Stomach (tissue), 9 donors: ENCODE results near the gene IFT52. TPM values are rescaled to one million over a fixed set of nuclear protein-coding genes. Genes with fewer than 3 reads are reported as not detected.

Experiments
- DNase-seq, 2 donors: peaks; one replicate each; pipeline versions ENCODE4 v3.0.0 to v3.0.0-alpha.2; 2013 to 2019
- H3K27ac ChIP-seq, 5 donors: fragments of 200-600 bp in 4 of 5; sonication (generic) in 4 of 5; one replicate each; pipeline ENCODE4 v1.5.1; 2013 to 2019; ENCODE audit warnings: mild to moderate bottlenecking in 1 of 5, moderate library complexity in 1 of 5
- H3K27me3 ChIP-seq, 3 donors: fragments of 200-600 bp; sonication (generic); one replicate each; pipeline ENCODE4 v1.5.1; 2017 to 2019; ENCODE audit warnings: mixed run types in 1 of 3
- H3K36me3 ChIP-seq, 4 donors: fragments of 200-600 bp; sonication (generic); 1 replicate in 3 of 4; 2 replicates in 1 of 4; pipeline ENCODE4 v1.5.1; 2016 to 2019
- H3K4me1 ChIP-seq, 4 donors: fragments of 200-600 bp; sonication (generic); one replicate each; pipeline ENCODE4 v1.5.1; 2016 to 2019
- H3K4me3 ChIP-seq, 4 donors: fragments of 200-600 bp; sonication (generic) in 3 of 4; one replicate each; pipeline ENCODE4 v1.5.1; 2016 to 2019; ENCODE audit warnings: mild to moderate bottlenecking in 1 of 4
- H3K9me3 ChIP-seq, 4 donors: fragments of 200-600 bp; sonication (generic); one replicate each; pipeline ENCODE4 v1.5.1; 2016 to 2019
- CTCF ChIP-seq, 7 experiments: fragments of 450-650 bp in 4 of 7; fragments of 200-600 bp in 3 of 7; sonication (generic) in 3 of 7; IDR thresholded peaks; one replicate each; pipeline ENCODE4 v1.5.1; 2016 to 2019; ENCODE audit warnings: antibody characterized with exemption in 7 of 7, control low read depth in 2 of 7, mild to moderate bottlenecking in 1 of 7
- EP300 ChIP-seq: sonication (generic); formaldehyde crosslinking; IDR thresholded peaks from one replicate; pipeline ENCODE4 v1.6.1; 2017; ENCODE audit warnings: antibody characterized with exemption
- POLR2A ChIP-seq, 4 donors: fragments of 450-650 bp; IDR thresholded peaks; one replicate each; pipeline ENCODE4 v1.6.1; 2016; ENCODE audit warnings: antibody characterized with exemption in 4 of 4, control low read depth in 2 of 4, mild to moderate bottlenecking in 1 of 4, moderate library complexity in 1 of 4
- POLR2AphosphoS5 ChIP-seq, 3 donors: sonication (generic); formaldehyde crosslinking; IDR thresholded peaks; one replicate each; pipeline ENCODE4 v1.6.1; 2016; ENCODE audit warnings: antibody characterized with exemption in 3 of 3
- WGBS, 5 donors: extraction: QIAGEN DNeasy Blood & Tissue Kit in 3 of 5; methylation state at CpG; one replicate each; pipeline versions ENCODE4 v1.1.5 to v1.1.7; 2013 to 2018; 5-methylcytosine and 5-hydroxymethylcytosine counted together
- intact Hi-C: fragments of 100-400 bp; cut with DNase I; formaldehyde crosslinking; loops from one replicate; pipeline ENCODE4 v1.15.1; 2023; ENCODE audit warnings: low total_unique reads
- polyA plus RNA-seq, 3 donors: library from polyadenylated mRNA; stranded (reverse); fragments of 200-250 nt; gene quantifications; one replicate each; pipeline ENCODE4 v1.2.3, GENCODE V29; 2013
- total RNA-seq, 5 donors: library from RNA; depleted of rRNA; stranded (reverse); fragments of >200 nt; gene quantifications; one replicate each; pipeline versions ENCODE4 v1.1.0 to v1.2.3, GENCODE V29; 2014 to 2016
- donor health status: healthy with polysubstance abuse.
- donor health status: Bipolar disorder and iron deficiency.
- donor health status: healthy.

IFT52 gene
- total and polyA plus RNA-seq, 8 donors = 0.45 to 41.5 (median 12.9) TPM; not detected in 1

DNA sequence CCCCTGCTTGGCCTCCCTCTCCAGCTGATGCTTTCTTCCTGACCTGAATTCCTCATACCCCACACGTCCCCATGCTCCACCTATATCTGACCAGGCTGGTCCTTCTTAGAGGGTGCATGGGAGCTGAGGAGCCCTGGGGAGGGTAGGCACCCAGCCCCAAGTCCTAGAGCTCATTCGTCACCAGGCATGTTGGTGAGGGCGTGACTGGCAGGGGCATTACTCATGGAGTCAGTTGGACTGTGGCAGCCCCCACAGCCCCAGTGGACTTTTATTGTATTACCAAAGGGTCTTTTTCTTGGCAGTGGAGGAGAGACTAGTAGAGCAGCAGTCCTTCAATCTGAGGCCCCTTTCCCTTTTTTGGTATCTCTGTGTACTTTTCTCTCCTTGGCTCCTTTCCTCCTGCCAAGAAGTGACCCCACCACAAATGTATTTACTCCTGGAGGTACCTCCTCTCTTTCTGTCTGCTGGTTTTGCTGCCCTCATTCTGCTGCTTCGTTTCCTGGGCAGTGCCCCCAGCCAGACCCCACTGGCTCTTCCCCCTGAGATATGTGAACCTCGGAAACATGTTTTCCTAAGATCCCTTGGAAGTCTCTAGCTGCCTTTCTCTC lies 42.4 kb upstream of the IFT52 start:
- no peak for TF ChIP-seq POLR2A (IDR thresholded peaks at IDR 0.05)
- TF ChIP-seq EP300 = no peak
- TF ChIP-seq POLR2AphosphoS5 (IDR thresholded peaks at IDR 0.05) = no peak
- TF ChIP-seq CTCF (IDR thresholded peaks at IDR 0.05) = no peak
- WGBS, 5 donors = 57 to 64% (median 63%) methylated on average over 5 of the region's 5 CpGs
- Histone ChIP-seq H3K4me1 (no peaks in the 10 kb centered on the region), H3K4me3 (no peak overlapping the region), H3K27me3 (no peaks in the 10 kb centered on the region), H3K9me3 (no peaks in the 10 kb centered on the region), H3K27ac (no peak overlapping the region), H3K36me3 (peaks cover 0 to 42% (median 8%) of the 10 kb centered on the region in 4 donors)
- intact Hi-C loops = no loop called here
- no peak for DNase-seq

DNA sequence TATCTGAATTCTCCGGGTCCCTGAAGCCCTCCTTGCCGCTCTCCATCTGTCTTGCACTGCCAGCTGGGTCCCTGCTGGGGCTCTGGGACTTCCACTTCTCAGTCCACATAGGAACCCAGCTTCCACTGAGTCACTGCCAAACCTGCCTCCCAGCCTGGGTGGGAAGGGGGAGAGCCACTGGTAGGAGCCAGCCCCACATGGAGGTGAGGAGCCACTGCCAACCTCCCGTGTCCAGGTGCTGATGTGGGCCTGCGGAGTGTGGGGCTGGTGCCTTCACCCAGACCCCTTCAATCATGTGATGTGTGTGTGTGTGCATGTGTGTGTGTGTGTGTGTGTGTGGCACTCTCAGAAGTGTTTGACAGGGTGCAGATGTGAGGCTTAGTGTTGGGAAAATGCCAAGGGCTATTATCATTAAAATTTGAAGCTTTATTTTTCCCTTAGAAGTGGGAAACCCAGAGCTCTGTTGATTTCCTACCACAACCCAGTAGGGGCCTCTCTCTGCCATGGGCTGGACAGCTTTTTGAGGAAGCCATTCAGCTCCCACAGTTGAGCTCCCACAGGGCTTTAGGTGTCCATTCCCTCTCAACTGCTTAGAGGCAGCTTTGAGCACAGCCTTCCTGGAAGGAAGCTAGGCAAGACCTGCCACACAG lies 41.2 kb upstream of the IFT52 start:
- Histone ChIP-seq H3K9me3 (no peaks in the 10 kb centered on the region), H3K4me3 (no peak overlapping the region), H3K27me3 (no peaks in the 10 kb centered on the region), H3K27ac (no peak overlapping the region), H3K4me1 (no peaks in the 10 kb centered on the region), H3K36me3 (peaks cover 0 to 32% (median 8%) of the 10 kb centered on the region in 4 donors)
- 85 to 94% (median 92%) methylated on average over 4 of the region's 4 CpGs for WGBS, 5 donors
- DNase-seq = no peak
- intact Hi-C loops = no loop called here
- TF ChIP-seq EP300 = no peak
- TF ChIP-seq POLR2AphosphoS5 (IDR thresholded peaks at IDR 0.05) = no peak
- TF ChIP-seq CTCF (IDR thresholded peaks at IDR 0.05) = no peak
- TF ChIP-seq POLR2A (IDR thresholded peaks at IDR 0.05) = no peak

DNA sequence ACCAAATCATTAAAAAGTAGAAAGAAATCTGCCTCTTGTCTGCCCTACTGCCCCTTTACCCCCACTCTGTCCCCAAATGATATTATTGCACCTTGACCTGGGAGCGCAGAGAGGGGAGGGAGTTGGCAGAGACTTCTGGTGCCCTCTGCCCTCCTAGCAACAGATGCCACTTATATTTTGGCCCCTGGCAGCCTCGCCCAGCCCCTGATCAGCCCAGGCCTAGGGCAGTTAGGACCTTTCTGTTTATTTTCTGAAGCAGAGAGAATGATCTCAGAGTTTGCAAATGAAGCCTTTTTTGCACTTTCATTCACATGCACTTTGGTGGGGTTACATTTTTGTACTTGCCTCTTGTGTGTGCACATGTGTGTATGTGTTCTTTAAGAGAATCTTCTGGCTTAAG lies 40.3 kb upstream of the IFT52 start:
- Histone ChIP-seq H3K4me3 (no peak overlapping the region), H3K36me3 (peaks cover 0 to 25% (median 7%) of the 10 kb centered on the region in 4 donors), H3K4me1 (no peaks in the 10 kb centered on the region), H3K27ac (no peak overlapping the region), H3K27me3 (no peaks in the 10 kb centered on the region), H3K9me3 (no peaks in the 10 kb centered on the region)
- intact Hi-C loops = no loop called here
- no peak for TF ChIP-seq POLR2AphosphoS5 (IDR thresholded peaks at IDR 0.05)
- DNase-seq = no peak
- 78 to 83% (median 81%) methylated on average over 2 of the region's 2 CpGs for WGBS, 5 donors

- DNase-seq = no peak
- WGBS, 5 donors = 74 to 87% (median 82%) methylated on average over 3 of the region's 3 CpGs
- Histone ChIP-seq H3K4me3 (no peak overlapping the region), H3K27me3 (no peaks in the 10 kb centered on the region), H3K9me3 (no peaks in the 10 kb centered on the region), H3K36me3 (no peaks in the 10 kb centered on the region), H3K4me1 (peaks cover 12 to 23% (median 16%) of the 10 kb centered on the region in 4 donors), H3K27ac (no peak overlapping the region)
- no peak for TF ChIP-seq EP300
- no peak for TF ChIP-seq POLR2A (IDR thresholded peaks at IDR 0.05)
- no peak for TF ChIP-seq POLR2AphosphoS5 (IDR thresholded peaks at IDR 0.05)
- no peak for TF ChIP-seq CTCF (IDR thresholded peaks at IDR 0.05)
- intact Hi-C loops = no loop called here
These were observed 36.4 kb upstream of the IFT52 start for GRCh38 chr20:43554369-43554768.
